Mesothelial cell of epicardium (in vitro differentiated cells): Measurements from ENCODE around the gene SLC38A8. TPM values are rescaled to one million over a fixed set of nuclear protein-coding genes. Genes with fewer than 3 reads are reported as not detected.

Experiments used
- DNase-seq, 2 experiments: peaks; one replicate each; pipeline ENCODE4 v3.0.0; 2021; ENCODE audit warnings: low spot score in 2 of 2; ENCODE audit not compliant: unreplicated experiment in 2 of 2
- H3K27ac Mint-ChIP-seq: 2 replicates; pipeline ENCODE4 v1.8.0; 2021; ENCODE audit warnings: mixed read lengths
- H3K27me3 Mint-ChIP-seq: 2 replicates; pipeline ENCODE4 v1.8.0; 2021; ENCODE audit warnings: low read depth, mixed read lengths
- H3K36me3 Mint-ChIP-seq: 2 replicates; pipeline ENCODE4 v1.8.0; 2021; ENCODE audit warnings: mixed read lengths
- H3K4me1 Mint-ChIP-seq: 2 replicates; pipeline ENCODE4 v1.8.0; 2021; ENCODE audit warnings: mixed read lengths
- H3K4me3 Mint-ChIP-seq: 2 replicates; pipeline ENCODE4 v1.8.0; 2021; ENCODE audit warnings: mild to moderate bottlenecking, moderate library complexity, mixed read lengths
- H3K9me3 Mint-ChIP-seq: 2 replicates; pipeline ENCODE4 v1.8.0; 2021; ENCODE audit warnings: mixed read lengths
- CTCF ChIP-seq: fragments of 200-600 bp; sonication (generic); IDR thresholded peaks from one replicate; pipeline ENCODE4 v1.5.0; 2021; ENCODE audit warnings: antibody characterized with exemption; ENCODE audit not compliant: unreplicated experiment
- total RNA-seq: library from RNA; stranded (reverse); gene quantifications from 3 replicates; pipeline ENCODE4 v1.2.1, GENCODE V29; 2021

The SLC38A8 gene
- not detected in 3 replicates for total RNA-seq

DNA sequence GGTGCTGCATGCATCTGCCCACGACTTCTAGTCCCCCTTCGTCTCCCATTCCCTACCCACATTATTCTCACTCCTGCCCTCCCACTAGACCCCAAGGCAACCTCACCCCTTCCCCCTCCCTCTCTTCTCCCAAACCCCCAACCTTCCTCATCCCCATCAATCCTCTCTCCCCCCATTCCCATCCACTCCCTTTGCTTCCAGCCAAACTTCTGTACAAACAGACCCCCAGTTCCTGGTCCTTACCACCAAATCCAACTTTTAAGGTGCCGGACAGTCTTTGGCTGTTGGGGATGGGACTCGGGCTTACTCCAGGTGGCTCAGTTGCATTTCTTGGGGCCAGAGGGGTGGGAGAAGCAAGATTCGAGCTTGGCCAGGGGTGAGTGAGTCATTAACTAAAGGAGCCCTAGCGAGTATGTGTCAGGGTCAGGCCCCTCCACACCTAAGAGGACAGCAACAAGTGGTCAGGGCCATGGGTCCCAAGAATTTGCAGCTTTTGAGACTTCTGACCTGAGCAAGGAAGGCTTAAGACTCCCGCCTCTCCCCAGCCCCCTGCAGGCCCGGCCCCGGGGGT, at the start of gene SLC38A8:
Gene SLC38A8, minus strand, starts transcription at position 488 of the 571 bp plus-strand sequence. CDS start 638 bp downstream, outside the sequence.
- Mint-ChIP-seq H3K4me3 (peak within 1 kb of the TSS; percentile 9), H3K4me1 (peaks cover 16% of the 10 kb centered on the region), H3K9me3 (no peaks in the 10 kb centered on the region), H3K36me3 (no peaks in the 10 kb centered on the region), H3K27ac (no peak within 1 kb of the TSS), H3K27me3 (peaks cover 55% of the 10 kb centered on the region)
- no peak for DNase-seq
- TF ChIP-seq CTCF: no peak

GRCh38 chr16:84091460-84091859, 48.9 kb upstream of the SLC38A8 start:
- DNase-seq: no peak
- Mint-ChIP-seq H3K36me3 (peaks cover 40% of the 10 kb centered on the region), H3K4me3 (no peak overlapping the region), H3K27ac (no peak overlapping the region), H3K4me1 (no peaks in the 10 kb centered on the region), H3K27me3 (no peaks in the 10 kb centered on the region), H3K9me3 (no peaks in the 10 kb centered on the region)
- TF ChIP-seq CTCF: no peak

- no peak for TF ChIP-seq CTCF
- Mint-ChIP-seq H3K27ac (no peak overlapping the region), H3K4me3 (no peak overlapping the region), H3K9me3 (no peaks in the 10 kb centered on the region), H3K4me1 (no peaks in the 10 kb centered on the region), H3K36me3 (peaks cover 44% of the 10 kb centered on the region), H3K27me3 (no peaks in the 10 kb centered on the region)
- DNase-seq: no peak
These were observed 47.6 kb upstream of the SLC38A8 start for GRCh38 chr16:84090211-84090610.

GRCh38 chr16:84088695-84089395, 46.2 kb upstream of the SLC38A8 start:
- Mint-ChIP-seq H3K9me3 (no peaks in the 10 kb centered on the region), H3K4me1 (no peaks in the 10 kb centered on the region)

GRCh38 chr16:84087466-84088151, 45.0 kb upstream of the SLC38A8 start:
- no peak for DNase-seq
- H3K4me1 Mint-ChIP-seq: no peaks in the 10 kb centered on the region
- H3K9me3 Mint-ChIP-seq: no peaks in the 10 kb centered on the region
- TF ChIP-seq CTCF: no peak
- no peak overlapping the region for H3K4me3 Mint-ChIP-seq
- H3K27ac Mint-ChIP-seq: no peak overlapping the region
- H3K36me3 Mint-ChIP-seq: peaks cover 31% of the 10 kb centered on the region
- no peaks in the 10 kb centered on the region for H3K27me3 Mint-ChIP-seq

More at GRCh38 chr16:84088695-84089395, 46.2 kb upstream of the SLC38A8 start:
- no peak overlapping the region for H3K27ac Mint-ChIP-seq
- H3K36me3 Mint-ChIP-seq: peaks cover 40% of the 10 kb centered on the region
- H3K4me3 Mint-ChIP-seq: no peak overlapping the region
- no peaks in the 10 kb centered on the region for H3K27me3 Mint-ChIP-seq
- no peak for TF ChIP-seq CTCF
- DNase-seq: no peak
